Measurements from ENCODE around the gene TMEM63A.

Gene TMEM63A

GRCh38 chr1:225848030-225848955 lies 33.9 kb downstream of the TMEM63A start:
- H3K9me3 ChIP-seq (ENCODE audit: control insufficient read depth, insufficient read depth, low read length): no peaks in the 10 kb centered on the region
- H3K4me3 ChIP-seq (ENCODE audit: low read length): peak overlapping the region; percentile 29
- TF ChIP-seq CTCF (IDR thresholded peaks at IDR 0.05; ENCODE audit: low read depth, low read length, poor library complexity, severe bottlenecking) (no peak), EZH2phosphoT487 (IDR thresholded peaks at IDR 0.05; ENCODE audit: borderline replicate concordance, low read length) (no peak)
- H3K4me1 ChIP-seq (ENCODE audit: control insufficient read depth, low read length): peaks cover 15% of the 10 kb centered on the region
- no peak overlapping the region for H3K27ac ChIP-seq (ENCODE audit: low read depth, low read length)
- H3K36me3 ChIP-seq (ENCODE audit: control insufficient read depth, low read length): no peaks in the 10 kb centered on the region
- H3K27me3 ChIP-seq (ENCODE audit: control insufficient read depth, low read length): no peaks in the 10 kb centered on the region
- H3K9me2 ChIP-seq (replicated peaks; ENCODE audit: control insufficient read depth, low read length): no peaks in the 10 kb centered on the region
- H3K79me2 ChIP-seq (ENCODE audit: control insufficient read depth, low read length): no peaks in the 10 kb centered on the region
- 0 out of 2 replicates have a peak, but pooled peaks cover 4% of the 10 kb centered on the region for H3F3A ChIP-seq (ENCODE audit: control insufficient read depth, insufficient read depth)
- no peaks in the 10 kb centered on the region for H4K20me1 ChIP-seq (ENCODE audit: control insufficient read depth, insufficient read depth, low read depth, low read length)
- peak overlapping the region; percentile 51 for H3K4me2 ChIP-seq (ENCODE audit: low read length)

GRCh38 chr1:225847610-225848009 lies 34.6 kb downstream of the TMEM63A start:
- Histone ChIP-seq H3K79me2 (ENCODE audit: control insufficient read depth, low read length) (no peaks in the 10 kb centered on the region), H3K9me3 (ENCODE audit: control insufficient read depth, insufficient read depth, low read length) (no peaks in the 10 kb centered on the region), H3F3A (ENCODE audit: control insufficient read depth, insufficient read depth) (0 out of 2 replicates have a peak, but pooled peaks cover 4% of the 10 kb centered on the region), H3K27ac (ENCODE audit: low read depth, low read length) (no peak overlapping the region), H3K4me2 (ENCODE audit: low read length) (peak overlapping the region; percentile 51; the same call in 1 of the 2 replicates), H3K27me3 (ENCODE audit: control insufficient read depth, low read length) (no peaks in the 10 kb centered on the region), H3K4me1 (ENCODE audit: control insufficient read depth, low read length) (peaks cover 15% of the 10 kb centered on the region), H3K36me3 (ENCODE audit: control insufficient read depth, low read length) (no peaks in the 10 kb centered on the region), H3K4me3 (ENCODE audit: low read length) (no peak overlapping the region), H3K9me2 (replicated peaks; ENCODE audit: control insufficient read depth, low read length) (no peaks in the 10 kb centered on the region), H4K20me1 (ENCODE audit: control insufficient read depth, insufficient read depth, low read depth, low read length) (no peaks in the 10 kb centered on the region)
- no peak for TF ChIP-seq EZH2phosphoT487 (IDR thresholded peaks at IDR 0.05; ENCODE audit: borderline replicate concordance, low read length)
- TF ChIP-seq CTCF (IDR thresholded peaks at IDR 0.05; ENCODE audit: low read depth, low read length, poor library complexity, severe bottlenecking): no peak

- H3K4me3 ChIP-seq (ENCODE audit: low read length): no peak overlapping the region
- no peaks in the 10 kb centered on the region for H3K27me3 ChIP-seq (ENCODE audit: control insufficient read depth, low read length)
- no peaks in the 10 kb centered on the region for H3K9me2 ChIP-seq (replicated peaks; ENCODE audit: control insufficient read depth, low read length)
- no peaks in the 10 kb centered on the region for H4K20me1 ChIP-seq (ENCODE audit: control insufficient read depth, insufficient read depth, low read depth, low read length)
- no peak overlapping the region for H3K4me2 ChIP-seq (ENCODE audit: low read length)
- H3K9me3 ChIP-seq (ENCODE audit: control insufficient read depth, insufficient read depth, low read length): no peaks in the 10 kb centered on the region
- H3K36me3 ChIP-seq (ENCODE audit: control insufficient read depth, low read length): no peaks in the 10 kb centered on the region
- H3K79me2 ChIP-seq (ENCODE audit: control insufficient read depth, low read length): no peaks in the 10 kb centered on the region
- no peak for TF ChIP-seq CTCF (IDR thresholded peaks at IDR 0.05; ENCODE audit: low read depth, low read length, poor library complexity, severe bottlenecking)
- TF ChIP-seq EZH2phosphoT487 (IDR thresholded peaks at IDR 0.05; ENCODE audit: borderline replicate concordance, low read length): no peak
- no peak overlapping the region for H3K27ac ChIP-seq (ENCODE audit: low read depth, low read length)
- H3K4me1 ChIP-seq (ENCODE audit: control insufficient read depth, low read length): peaks cover 15% of the 10 kb centered on the region
- H3F3A ChIP-seq (ENCODE audit: control insufficient read depth, insufficient read depth): 0 out of 2 replicates have a peak, but pooled peaks cover 4% of the 10 kb centered on the region
Observed at GRCh38 chr1:225846331-225847310, 35.6 kb downstream of the TMEM63A start.

Data from DOHH2 (cell line).